ENCODE results near the gene DTX3.

DTX3 gene

GRCh38 chr12:57577981-57578758, 26.5 kb upstream of the DTX3 start:
- DNase-seq (ENCODE audit: low read depth) = no peak
- no peak for TF ChIP-seq CTCF (IDR thresholded peaks at IDR 0.05; ENCODE audit: insufficient read depth, low read depth, low read length, missing control alignments)
- no peak overlapping the region for H3K4me3 ChIP-seq (ENCODE audit: low read depth, low read length)

- no peak for TF ChIP-seq CTCF (IDR thresholded peaks at IDR 0.05; ENCODE audit: insufficient read depth, low read depth, low read length, missing control alignments)
- no peak for DNase-seq (ENCODE audit: low read depth)
Observed at GRCh38 chr12:57579011-57579410, 25.6 kb upstream of the DTX3 start.

GRCh38 chr12:57579677-57580465, 24.8 kb upstream of the DTX3 start:
- no peak for DNase-seq (ENCODE audit: low read depth)
- H3K4me3 ChIP-seq (ENCODE audit: low read depth, low read length) = no peak overlapping the region
- TF ChIP-seq CTCF (IDR thresholded peaks at IDR 0.05; ENCODE audit: insufficient read depth, low read depth, low read length, missing control alignments) = no peak

More at GRCh38 chr12:57579011-57579410, 25.6 kb upstream of the DTX3 start:
- no peak overlapping the region for H3K4me3 ChIP-seq (ENCODE audit: low read depth, low read length)

GRCh38 chr12:57580466-57580795, 24.2 kb upstream of the DTX3 start:
- no peak for TF ChIP-seq CTCF (IDR thresholded peaks at IDR 0.05; ENCODE audit: insufficient read depth, low read depth, low read length, missing control alignments)
- no peak for DNase-seq (ENCODE audit: low read depth)
- no peak overlapping the region for H3K4me3 ChIP-seq (ENCODE audit: low read depth, low read length)

GRCh38 chr12:57581802-57582201, 22.8 kb upstream of the DTX3 start:
- no peak for TF ChIP-seq CTCF (IDR thresholded peaks at IDR 0.05; ENCODE audit: insufficient read depth, low read depth, low read length, missing control alignments)
- no peak for DNase-seq (ENCODE audit: low read depth)

GRCh38 chr12:57582440-57582839, 22.2 kb upstream of the DTX3 start:
- DNase-seq (ENCODE audit: low read depth) = no peak
- TF ChIP-seq CTCF (IDR thresholded peaks at IDR 0.05; ENCODE audit: insufficient read depth, low read depth, low read length, missing control alignments) = no peak
- no peak overlapping the region for H3K4me3 ChIP-seq (ENCODE audit: low read depth, low read length)

More at GRCh38 chr12:57581802-57582201, 22.8 kb upstream of the DTX3 start:
- no peak overlapping the region for H3K4me3 ChIP-seq (ENCODE audit: low read depth, low read length)

Measured in GM12865 (cell line).